ENCODE measurements around the gene S100Z. TPM values are rescaled to one million over a fixed set of nuclear protein-coding genes. Genes with fewer than 3 reads are reported as not detected.
"Not testable (repeated sequence)": the region's sequence is repeated elsewhere in the genome, so short reads cannot be mapped to it uniquely, and the experiment has no call there.

The S100Z gene
- polyA plus RNA-seq, 6 donors from 2014 or later = not detected

DNA sequence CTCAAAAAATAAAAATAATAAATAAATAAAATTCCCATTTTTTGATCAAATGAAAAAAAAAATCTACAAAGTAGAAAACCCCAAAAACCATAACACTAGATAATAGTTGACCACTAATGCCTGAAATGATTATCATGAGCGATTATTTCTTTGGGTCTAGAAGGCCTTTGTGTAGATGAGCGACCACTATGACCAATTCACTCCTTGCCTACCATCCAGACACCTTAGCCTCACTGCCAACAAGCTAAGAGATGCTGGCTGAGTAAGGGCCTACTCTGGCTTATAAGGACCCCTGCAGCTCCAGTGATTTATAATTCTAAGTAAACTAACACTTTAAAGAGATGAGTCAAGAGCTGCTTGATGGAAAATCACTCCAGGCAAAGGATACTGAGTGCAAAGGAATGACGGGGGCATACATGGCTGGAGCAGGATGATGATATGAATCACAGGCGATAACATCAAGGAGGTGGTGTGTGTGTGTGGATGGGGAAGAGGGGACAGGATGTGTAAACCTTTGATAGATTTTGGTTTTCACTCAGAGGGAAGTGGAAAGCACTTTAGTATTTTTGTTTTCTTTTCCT, 35.7 kb upstream of the S100Z start:
- no peak overlapping the region for H3K4me3 Mint-ChIP-seq
- DNase-seq = no peak
- H3K36me3 Mint-ChIP-seq = no peaks in the 10 kb centered on the region
- peaks cover 0 to 9% (median 0%) of the 10 kb centered on the region in 7 donors for H3K9me3 Mint-ChIP-seq
- ATAC-seq (ENCODE audit: low read depth in 2 of 2) = no peak
- H3K4me1 Mint-ChIP-seq = peaks cover 5 to 7% (median 6%) of the 10 kb centered on the region in 3 donors
- no peak overlapping the region for H3K27ac Mint-ChIP-seq
- peaks cover 20 to 37% (median 22%) of the 10 kb centered on the region in 3 donors for H3K27me3 Mint-ChIP-seq

DNA sequence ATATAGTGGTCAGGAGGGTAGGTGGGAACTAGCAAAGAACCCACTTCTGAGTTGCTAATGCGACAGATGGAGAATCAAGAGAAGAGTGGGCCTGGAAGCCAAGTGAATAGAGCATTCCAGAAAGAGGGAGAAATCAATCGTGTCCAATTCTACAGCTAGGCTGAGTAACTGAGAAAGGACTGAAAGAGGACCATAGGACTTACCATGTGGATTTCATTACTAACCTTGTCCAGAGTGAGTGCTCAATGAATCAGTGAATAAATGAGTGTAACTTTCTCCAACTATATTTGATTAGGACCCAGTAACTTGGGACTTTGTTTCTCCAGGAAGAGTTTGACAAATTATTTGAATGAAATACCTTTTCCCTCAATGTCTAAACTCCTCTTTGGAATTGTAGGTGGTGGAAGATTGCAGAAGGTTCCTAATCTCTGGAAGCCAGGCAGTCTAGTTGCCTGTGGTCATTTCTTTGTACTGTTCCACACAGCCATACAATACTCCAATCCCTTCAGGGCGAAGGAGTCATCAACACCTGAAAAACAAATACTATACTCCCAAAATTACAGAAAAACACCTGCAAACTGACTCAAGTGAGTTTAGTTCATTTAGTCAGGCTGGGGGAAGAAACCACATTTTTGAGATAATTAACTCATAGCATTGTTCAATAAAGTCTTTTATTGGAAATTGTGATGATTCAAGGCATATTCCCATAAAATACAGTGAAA, 33.5 kb upstream of the S100Z start:
- peak overlapping the region in 2 of 8 donors; percentile 21 to 47 for H3K4me3 Mint-ChIP-seq
- peaks cover 0 to 4% (median 0%) of the 10 kb centered on the region in 7 donors for H3K9me3 Mint-ChIP-seq

DNA sequence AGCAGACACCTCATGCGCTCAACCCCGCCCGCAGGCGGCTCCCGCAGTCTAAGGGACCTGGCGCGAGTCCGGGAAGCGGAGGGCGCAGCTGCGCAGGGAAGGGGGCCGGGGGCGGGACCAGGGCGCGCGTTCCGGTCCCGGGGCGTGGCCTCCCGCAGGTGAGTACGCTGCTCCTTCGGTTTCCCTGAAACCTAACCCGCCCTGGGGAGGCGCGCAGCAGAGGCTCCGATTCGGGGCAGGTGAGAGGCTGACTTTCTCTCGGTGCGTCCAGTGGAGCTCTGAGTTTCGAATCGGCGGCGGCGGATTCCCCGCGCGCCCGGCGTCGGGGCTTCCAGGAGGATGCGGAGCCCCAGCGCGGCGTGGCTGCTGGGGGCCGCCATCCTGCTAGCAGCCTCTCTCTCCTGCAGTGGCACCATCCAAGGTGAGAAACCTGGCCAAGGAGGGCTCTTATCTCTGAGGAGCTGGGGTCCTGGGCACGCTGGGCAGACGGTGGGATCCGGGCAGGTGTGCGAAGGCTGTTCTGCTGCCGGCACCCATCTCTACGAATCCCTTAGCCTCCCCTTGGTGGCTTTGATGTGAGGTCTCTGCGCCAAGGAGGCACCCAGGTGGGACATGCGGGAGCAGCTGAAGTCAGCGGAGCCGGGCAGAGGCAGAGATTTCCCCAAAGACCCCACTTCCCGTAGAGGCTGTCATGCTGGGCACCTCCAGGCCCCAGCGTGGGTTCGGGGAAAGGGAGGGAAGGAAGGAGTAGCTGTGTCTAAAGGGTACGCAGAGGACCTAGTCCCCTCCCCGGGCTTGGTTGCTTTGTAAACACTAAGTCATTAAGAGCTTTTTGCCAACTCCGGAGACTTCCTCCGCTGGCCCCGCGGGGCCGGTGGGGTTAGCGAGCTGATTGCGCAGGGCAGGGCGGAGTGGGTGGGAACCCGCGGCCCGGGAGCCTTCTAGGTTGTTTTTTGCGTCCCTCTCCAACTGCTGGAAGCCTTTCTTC, 30.7 kb upstream of the S100Z start, which contains the start of gene F2RL1:
Gene F2RL1 (plus strand): TSS at position 187 of the 988 bp plus-strand sequence. CDS start 153 bp downstream, at position 340.
- peak; percentile 5 for DNase-seq
- peak within 1 kb of the TSS in 3 of 6 donors; percentile 1 to 69 (median 26) for H3K27ac Mint-ChIP-seq
- H3K9me3 Mint-ChIP-seq = peaks cover 0 to 2% (median 0%) of the 10 kb centered on the region in 7 donors
- H3K36me3 Mint-ChIP-seq = no peaks in the 10 kb centered on the region
- H3K4me3 Mint-ChIP-seq = peak within 1 kb of the TSS; percentile 65 to 91 (median 84)
- H3K27me3 Mint-ChIP-seq = peaks cover 44 to 60% (median 47%) of the 10 kb centered on the region in 3 donors
- H3K4me1 Mint-ChIP-seq = peaks cover 9 to 20% (median 15%) of the 10 kb centered on the region in 3 donors
- ATAC-seq (ENCODE audit: low read depth in 2 of 2) = peak; percentile 32 to 54

More for the DNA sequence above, 33.5 kb upstream of the S100Z start:
- Mint-ChIP-seq H3K27me3 (peaks cover 33 to 52% (median 41%) of the 10 kb centered on the region in 3 donors), H3K4me1 (peaks cover 9 to 20% (median 15%) of the 10 kb centered on the region in 3 donors), H3K36me3 (no peaks in the 10 kb centered on the region), H3K27ac (no peak overlapping the region)
- DNase-seq (no peak), ATAC-seq (ENCODE audit: low read depth in 2 of 2) (no peak)

DNA sequence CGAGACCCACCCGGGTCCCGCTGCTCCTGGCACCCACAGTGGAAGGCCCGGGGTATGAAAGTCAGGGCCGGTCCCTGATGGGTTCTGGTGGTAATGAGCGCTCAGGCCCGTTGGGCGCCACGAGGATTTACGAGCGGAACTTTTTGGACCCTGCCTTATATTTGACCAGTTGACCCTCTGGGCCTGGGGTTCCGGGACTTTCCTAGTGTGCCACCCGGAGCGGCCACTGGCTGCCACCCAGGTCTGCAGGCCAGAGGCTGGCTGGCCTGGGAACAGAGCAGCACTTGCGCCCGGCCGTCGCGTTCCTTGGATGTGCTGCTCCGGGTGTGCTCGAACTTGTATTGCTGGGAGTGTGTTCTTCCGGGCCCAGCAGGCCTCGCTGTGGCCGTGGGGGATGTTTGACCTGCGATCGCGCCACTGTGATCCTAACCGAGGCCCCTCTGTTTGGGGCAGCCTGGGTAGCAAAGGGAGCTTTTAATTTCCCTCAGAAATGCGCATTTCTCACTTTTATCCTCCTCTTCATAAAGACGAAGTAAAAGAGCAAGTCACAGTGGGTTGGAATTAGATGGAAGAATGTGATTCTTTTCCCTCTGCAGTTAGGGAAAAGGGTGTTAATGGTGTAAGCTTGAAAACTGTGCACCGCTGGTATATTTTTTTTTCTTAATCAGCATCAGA, 29.8 kb upstream of the S100Z start:
- Mint-ChIP-seq H3K36me3 (no peaks in the 10 kb centered on the region), H3K27ac (peak overlapping the region in 2 of 6 donors; percentile 26 to 69), H3K4me1 (peaks cover 9 to 20% (median 15%) of the 10 kb centered on the region in 3 donors), H3K27me3 (peaks cover 44 to 60% (median 47%) of the 10 kb centered on the region in 3 donors), H3K4me3 (peak overlapping the region; percentile 22 to 87 (median 78)), H3K9me3 (peaks cover 0 to 5% (median 3%) of the 10 kb centered on the region in 7 donors)
- no peak for DNase-seq
- no peak for ATAC-seq (ENCODE audit: low read depth in 2 of 2)

DNA sequence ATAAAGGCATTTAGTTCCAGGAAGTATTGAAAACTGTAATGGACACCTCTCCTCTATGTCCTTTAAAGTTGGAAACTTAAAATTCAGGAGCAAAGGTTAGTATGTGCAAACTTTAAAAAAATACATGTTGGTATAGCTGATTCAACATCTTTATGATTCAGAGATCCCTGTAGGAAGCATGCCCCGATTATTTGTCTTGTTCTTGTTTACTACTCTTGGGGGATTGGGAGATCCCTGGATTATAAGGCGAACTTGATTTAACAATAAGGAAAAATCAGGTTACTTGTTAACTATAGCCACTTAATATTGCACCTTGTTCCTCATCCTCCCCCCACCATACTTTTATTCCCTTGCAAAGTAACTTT, 29.3 kb upstream of the S100Z start:
- H3K9me3 Mint-ChIP-seq = peaks cover 0 to 8% (median 3%) of the 10 kb centered on the region in 7 donors
- ATAC-seq (ENCODE audit: low read depth in 2 of 2) (no peak), DNase-seq (no peak)
- H3K27me3 Mint-ChIP-seq = peaks cover 39 to 58% (median 47%) of the 10 kb centered on the region in 3 donors
- H3K27ac Mint-ChIP-seq = no peak overlapping the region
- H3K36me3 Mint-ChIP-seq = no peaks in the 10 kb centered on the region
- H3K4me3 Mint-ChIP-seq = peak overlapping the region in 5 of 8 donors; percentile 73 to 85 (median 83)
- peaks cover 9 to 20% (median 15%) of the 10 kb centered on the region in 3 donors for H3K4me1 Mint-ChIP-seq

DNA sequence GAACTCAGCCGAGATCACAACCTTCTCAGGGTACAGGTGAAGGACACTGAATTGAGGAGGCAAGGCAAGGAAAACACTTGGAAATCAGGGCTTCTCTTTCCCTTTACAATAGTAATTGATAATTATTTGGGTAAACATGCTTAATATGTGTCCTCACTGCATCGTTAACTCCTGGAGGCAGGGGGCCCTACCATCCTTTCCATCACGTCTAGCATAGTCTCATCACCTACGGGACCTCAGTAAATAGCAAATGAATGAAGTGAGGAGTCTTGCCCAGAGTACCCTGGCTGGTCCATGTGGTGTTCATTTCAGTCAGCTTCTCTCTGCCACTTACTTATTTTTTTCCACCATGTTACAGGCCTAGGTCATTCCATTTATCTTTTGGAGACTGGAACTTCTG, 28.7 kb upstream of the S100Z start:
- Mint-ChIP-seq H3K4me3 (peak overlapping the region in 3 of 8 donors; percentile 4 to 74 (median 59)), H3K27ac (no peak overlapping the region), H3K9me3 (peaks cover 0 to 8% (median 3%) of the 10 kb centered on the region in 7 donors), H3K36me3 (no peaks in the 10 kb centered on the region), H3K27me3 (peaks cover 34 to 58% (median 44%) of the 10 kb centered on the region in 3 donors), H3K4me1 (peaks cover 9 to 20% (median 15%) of the 10 kb centered on the region in 3 donors)
- ATAC-seq (ENCODE audit: low read depth in 2 of 2) = no peak
- DNase-seq = no peak

DNA sequence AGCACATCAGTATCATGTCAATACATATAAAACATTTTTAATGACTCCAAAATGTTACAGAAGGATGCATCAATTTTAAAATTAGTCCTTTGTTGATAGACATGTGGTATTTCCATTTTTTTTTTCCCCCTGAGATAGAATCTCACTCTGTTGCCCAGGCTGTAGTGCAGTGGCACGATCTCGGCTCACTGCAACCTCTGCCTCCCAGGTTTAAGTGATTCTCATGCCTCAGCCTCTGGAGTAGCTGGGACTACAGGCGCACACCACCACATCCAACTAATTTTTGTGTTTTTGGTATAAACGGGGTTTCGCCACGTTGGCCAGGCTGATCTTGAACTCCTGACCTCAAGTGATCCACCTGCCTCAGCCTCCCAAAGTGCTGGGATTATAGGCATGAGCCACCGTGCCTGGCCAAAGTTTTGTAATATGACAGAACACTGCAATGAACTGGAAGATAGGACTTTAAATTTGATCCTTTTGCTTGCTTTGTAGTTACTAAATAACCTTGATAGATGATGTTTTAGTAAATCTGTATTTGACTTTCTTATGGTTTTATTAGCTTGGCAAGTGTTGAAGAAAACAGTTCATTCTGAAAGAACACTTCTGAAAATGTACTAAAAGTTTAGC, 27.6 kb upstream of the S100Z start:
- H3K9me3 Mint-ChIP-seq; H3K36me3 Mint-ChIP-seq; DNase-seq; H3K27ac Mint-ChIP-seq; ATAC-seq (ENCODE audit: low read depth in 2 of 2); H3K4me3 Mint-ChIP-seq: not testable (repeated sequence)
- Mint-ChIP-seq H3K4me1 (peaks cover 9 to 20% (median 15%) of the 10 kb centered on the region in 3 donors), H3K27me3 (peaks cover 34 to 49% (median 35%) of the 10 kb centered on the region in 3 donors)

DNA sequence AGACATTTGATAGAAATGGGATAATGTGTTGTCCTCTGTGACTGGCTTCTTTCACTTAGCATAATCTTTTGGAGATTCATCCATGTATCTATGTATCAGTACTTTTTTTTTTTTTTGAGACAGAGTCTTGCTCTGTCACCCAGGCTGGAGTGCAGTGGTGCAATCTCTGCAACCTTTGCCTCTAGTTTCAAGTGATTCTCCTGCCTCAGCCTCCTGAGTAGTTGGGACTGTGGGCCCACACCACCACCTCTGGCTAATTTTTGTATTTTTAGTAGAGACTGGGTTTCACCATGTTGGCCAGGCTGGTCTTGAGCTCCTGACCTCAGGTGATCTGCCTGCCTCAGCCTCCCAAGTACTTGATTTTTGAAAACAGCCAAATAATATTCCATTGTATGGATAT, 23.4 kb upstream of the S100Z start:
- not testable (repeated sequence) for H3K36me3 Mint-ChIP-seq; H3K9me3 Mint-ChIP-seq; H3K27ac Mint-ChIP-seq; H3K4me1 Mint-ChIP-seq; ATAC-seq (ENCODE audit: low read depth in 2 of 2); H3K4me3 Mint-ChIP-seq; DNase-seq
- peaks cover 5 to 18% (median 9%) of the 10 kb centered on the region in 3 donors for H3K27me3 Mint-ChIP-seq

DNA sequence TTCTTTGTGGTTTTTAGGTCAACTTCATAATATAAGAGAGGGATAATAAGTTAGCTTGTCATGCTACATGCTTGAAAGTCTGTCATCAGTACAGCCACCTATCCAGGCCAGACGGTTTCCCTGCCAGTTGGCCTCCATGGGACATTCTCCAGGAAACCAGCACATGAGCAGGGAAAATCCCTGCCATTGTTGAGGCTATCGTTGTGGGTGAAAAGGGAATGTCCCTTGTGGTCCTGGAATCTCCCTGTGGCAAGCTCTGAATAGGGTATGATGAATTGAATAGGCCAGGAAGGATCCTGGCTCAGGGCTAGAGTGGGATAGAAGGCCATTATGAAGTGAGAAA, 18.7 kb upstream of the S100Z start:
- no peaks in the 10 kb centered on the region for H3K4me1 Mint-ChIP-seq
- H3K36me3 Mint-ChIP-seq = no peaks in the 10 kb centered on the region
- H3K27ac Mint-ChIP-seq = no peak overlapping the region
- H3K9me3 Mint-ChIP-seq = no peaks in the 10 kb centered on the region
- DNase-seq (no peak), ATAC-seq (ENCODE audit: low read depth in 2 of 2) (no peak)
- no peak overlapping the region for H3K4me3 Mint-ChIP-seq
- H3K27me3 Mint-ChIP-seq = peaks cover 0 to 2% (median 0%) of the 10 kb centered on the region in 3 donors

DNA sequence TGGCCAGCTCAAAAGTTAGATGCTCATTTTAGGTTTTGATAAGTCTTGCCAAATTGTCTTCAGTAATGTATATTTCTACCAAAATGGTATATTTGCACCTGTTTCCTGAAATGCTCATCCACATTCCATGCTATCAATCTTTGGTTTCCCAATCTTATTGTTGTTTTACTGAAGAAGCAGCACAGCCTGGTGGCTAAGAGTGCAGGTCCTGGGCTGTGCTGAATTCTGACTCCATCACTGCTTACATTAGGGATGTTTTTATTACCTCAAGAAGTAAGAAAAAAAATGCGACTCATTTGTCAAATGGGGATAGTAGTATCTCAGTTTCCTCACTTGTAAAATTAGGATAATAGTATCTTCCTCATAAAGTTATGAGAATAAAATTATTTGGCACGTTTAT, 13.6 kb upstream of the S100Z start:
- no peaks in the 10 kb centered on the region for H3K4me1 Mint-ChIP-seq
- ATAC-seq (ENCODE audit: low read depth in 2 of 2) (no peak), DNase-seq (no peak)
- no peak overlapping the region for H3K4me3 Mint-ChIP-seq
- H3K36me3 Mint-ChIP-seq = no peaks in the 10 kb centered on the region
- H3K27ac Mint-ChIP-seq = no peak overlapping the region
- no peaks in the 10 kb centered on the region for H3K27me3 Mint-ChIP-seq
- peaks cover 0 to 2% (median 0%) of the 10 kb centered on the region in 7 donors for H3K9me3 Mint-ChIP-seq

DNA sequence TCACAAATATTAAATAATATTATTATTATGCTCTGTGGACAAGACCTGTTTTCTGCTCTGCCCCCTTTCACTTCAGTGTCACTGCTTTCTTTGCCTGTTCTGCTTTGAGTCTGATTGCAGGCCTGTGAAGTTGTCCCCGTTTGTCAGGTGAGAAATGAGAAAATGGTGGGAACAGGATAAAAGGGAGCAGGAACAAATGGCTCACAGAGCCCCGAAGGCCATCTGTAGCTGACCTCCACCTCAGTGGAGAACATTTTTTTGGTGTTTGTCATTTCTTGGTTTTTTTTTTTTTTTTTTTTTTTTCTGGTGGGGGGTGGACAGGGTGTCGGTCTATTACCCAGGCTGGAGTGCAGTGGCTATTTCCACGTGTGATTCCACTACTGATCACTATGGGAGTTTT, 13.2 kb upstream of the S100Z start:
- H3K4me1 Mint-ChIP-seq = no peaks in the 10 kb centered on the region
- no peaks in the 10 kb centered on the region for H3K36me3 Mint-ChIP-seq
- DNase-seq = no peak
- no peak overlapping the region for H3K4me3 Mint-ChIP-seq
- no peak overlapping the region for H3K27ac Mint-ChIP-seq
- peaks cover 0 to 2% (median 0%) of the 10 kb centered on the region in 7 donors for H3K9me3 Mint-ChIP-seq
- ATAC-seq (ENCODE audit: low read depth in 2 of 2) = no peak
- no peaks in the 10 kb centered on the region for H3K27me3 Mint-ChIP-seq

DNA sequence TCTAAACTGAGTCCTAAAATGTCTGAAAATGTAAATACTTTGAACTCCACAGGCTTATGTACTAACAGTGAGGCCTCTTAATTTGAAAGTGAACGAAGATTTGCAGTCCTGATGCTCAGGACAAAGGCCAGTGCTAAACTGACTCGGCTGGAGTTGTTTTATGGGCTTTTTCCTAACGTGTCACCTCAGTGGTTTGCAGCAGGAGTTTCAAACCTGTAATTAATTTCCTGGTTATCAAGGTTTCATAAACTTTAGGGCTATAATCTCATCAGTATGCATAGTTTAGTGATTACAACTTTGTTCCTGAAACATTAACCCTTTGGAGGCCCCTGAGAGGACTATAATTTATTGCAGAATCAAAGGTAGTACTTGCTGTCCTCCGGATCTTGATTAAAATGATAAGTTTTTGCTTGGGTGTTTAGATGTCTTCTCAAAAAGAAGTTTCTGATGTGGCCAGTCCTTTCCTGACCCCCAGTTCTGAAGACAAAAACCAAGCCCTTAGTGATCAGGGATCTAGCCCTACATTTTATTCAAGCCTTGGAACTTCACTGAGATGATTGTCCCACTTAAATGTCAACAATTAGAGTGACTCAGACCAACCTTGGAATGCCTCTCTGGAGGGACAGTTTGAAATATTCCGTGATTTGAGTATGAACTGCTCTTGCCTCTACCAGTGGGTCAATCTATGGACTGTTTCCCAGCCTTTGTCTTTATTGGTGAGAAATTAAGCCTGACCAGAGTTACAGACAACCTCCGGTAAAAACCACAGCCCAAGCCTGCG, 11.1 kb upstream of the S100Z start:
- DNase-seq (no peak), ATAC-seq (ENCODE audit: low read depth in 2 of 2) (no peak)
- H3K9me3 Mint-ChIP-seq = peaks cover 0 to 8% (median 0%) of the 10 kb centered on the region in 7 donors
- H3K4me1 Mint-ChIP-seq = no peaks in the 10 kb centered on the region
- H3K27me3 Mint-ChIP-seq = peaks cover 0 to 14% (median 4%) of the 10 kb centered on the region in 3 donors
- H3K27ac Mint-ChIP-seq = peak overlapping the region in 1 of 6 donors; percentile 73
- H3K4me3 Mint-ChIP-seq = no peak overlapping the region
- no peaks in the 10 kb centered on the region for H3K36me3 Mint-ChIP-seq
